GM18520 (cell line): ENCODE data around the gene SPTA1.

Experiments used
- ATAC-seq: cut with Tn5 transposase; IDR thresholded peaks from one replicate; pipeline ENCODE4 v1.9.1; 2021; ENCODE audit not compliant: unreplicated experiment

SPTA1 gene

DNA sequence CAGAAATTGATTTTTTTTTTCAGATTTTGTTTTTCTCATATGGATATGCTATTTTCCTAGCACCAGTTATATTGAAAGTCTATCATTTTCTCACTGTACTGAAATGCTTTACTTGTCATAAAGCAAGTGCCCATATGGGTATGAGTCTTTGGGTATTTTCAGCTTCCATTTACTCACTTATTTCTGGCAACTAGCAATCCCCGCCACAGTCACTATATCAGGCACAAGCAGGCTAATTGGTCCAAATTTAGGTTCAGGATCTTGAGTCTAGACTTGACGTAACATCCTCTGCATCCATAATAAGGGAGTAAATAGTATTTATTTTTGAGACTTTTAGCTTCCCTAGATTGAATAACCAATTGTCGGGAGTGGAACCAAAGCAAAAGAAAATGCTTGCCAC is 109.0 kb downstream of the SPTA1 start:
- no peak for ATAC-seq

DNA sequence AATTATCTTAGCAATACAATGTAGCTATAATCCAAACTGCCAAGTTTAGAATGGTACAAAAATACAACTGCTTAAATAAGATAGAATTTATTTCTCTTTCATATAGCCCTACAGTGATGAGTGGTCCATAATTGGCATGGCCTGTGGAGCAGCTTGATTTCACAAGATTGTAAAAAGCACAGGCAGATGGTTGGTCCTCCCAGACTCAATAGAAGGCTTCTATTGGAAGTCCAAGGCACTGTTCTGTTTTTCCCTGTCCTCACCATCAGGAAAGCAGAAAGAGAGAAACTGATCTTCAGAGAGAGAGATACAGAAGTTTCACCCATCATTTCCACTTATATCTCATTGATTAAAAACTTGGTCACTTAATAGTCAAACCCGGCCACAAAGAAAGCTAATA is 114.3 kb downstream of the SPTA1 start:
- ATAC-seq: no peak

DNA sequence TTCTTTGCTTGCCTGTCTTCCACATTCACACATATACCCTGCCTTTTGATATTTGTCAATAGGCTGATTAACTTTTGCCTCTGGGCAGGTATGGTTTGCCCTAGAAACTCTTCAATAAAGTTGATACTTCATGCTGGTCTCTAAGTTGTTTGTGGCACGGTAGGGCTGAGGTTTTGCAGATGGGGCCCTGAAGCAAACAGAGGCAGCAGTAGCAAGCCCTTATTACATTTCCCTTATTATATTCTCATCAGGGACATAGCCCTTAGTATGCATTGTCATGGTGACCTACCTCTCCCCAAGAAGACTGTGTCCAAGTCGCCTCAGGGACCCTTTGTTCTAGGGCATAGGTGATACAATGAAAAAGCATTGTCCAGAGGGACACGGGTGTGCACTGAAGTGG is 116.0 kb downstream of the SPTA1 start, which contains the start of gene OR6P1:
Gene OR6P1, minus strand, starts transcription at position 101 of the 400 bp plus-strand sequence. CDS start 6,976 bp downstream, outside the sequence.
- ATAC-seq: no peak

DNA sequence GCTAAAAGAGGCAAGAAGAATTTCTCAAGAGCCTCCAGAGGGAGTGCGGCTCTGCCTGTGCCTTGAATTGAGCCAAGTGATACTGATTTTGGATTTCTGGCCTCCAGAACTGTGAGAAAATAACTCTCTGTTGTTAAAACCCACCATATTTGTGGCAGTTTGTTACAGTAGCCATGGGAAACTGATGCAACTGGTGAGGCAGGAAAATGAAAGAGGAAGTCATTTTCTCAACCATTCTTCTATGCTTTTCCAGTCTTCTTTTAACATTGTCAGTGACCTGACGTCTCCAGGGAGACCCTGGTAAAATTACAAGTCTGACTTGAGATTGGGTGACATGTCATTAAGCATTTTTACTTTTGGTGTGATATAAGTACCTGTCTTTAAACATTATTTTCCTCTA is 121.9 kb downstream of the SPTA1 start:
- no peak for ATAC-seq

DNA sequence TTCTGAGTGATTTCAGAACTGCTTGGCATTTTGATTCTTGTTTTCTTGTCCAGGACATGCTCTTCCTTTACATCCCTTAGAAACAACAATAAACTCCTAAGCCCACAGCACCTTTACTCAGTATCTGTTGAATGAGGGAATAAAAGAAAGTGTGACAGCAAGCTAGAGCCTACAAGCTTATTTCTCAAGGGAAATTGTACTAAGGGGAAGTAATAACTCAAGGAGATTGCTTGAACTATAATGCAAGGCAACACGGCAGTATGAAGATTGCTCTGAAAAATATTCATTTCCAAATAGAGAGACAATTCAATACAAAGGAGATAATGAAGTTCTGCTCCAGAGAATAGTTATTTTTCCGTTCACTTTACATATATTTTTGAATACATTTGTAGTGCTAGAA is 122.7 kb downstream of the SPTA1 start:
- no peak for ATAC-seq
